Measurements from ENCODE around the gene HSPBP1. TPM values are rescaled to one million over a fixed set of nuclear protein-coding genes. Genes with fewer than 3 reads are reported as not detected.

Gene HSPBP1
- total and polyA plus RNA-seq, 9 of the 15 experiments (the other 6 are each of a cell fraction or from before 2014, with no cell fraction given): 0.83 to 81.3 (median 21.8) TPM

- TF ChIP-seq TSHZ1 (CRISPR knock-in tag; IDR thresholded peaks at IDR 0.05): no peak
- TF ChIP-seq MECOM (CRISPR knock-in tag; IDR thresholded peaks at IDR 0.05): no peak
- no peak for TF ChIP-seq E2F5 (CRISPR knock-in tag; IDR thresholded peaks at IDR 0.05)
- peak; percentile 100 for TF ChIP-seq NKRF (IDR thresholded peaks at IDR 0.05; ENCODE audit: borderline replicate concordance)
- TF ChIP-seq PHB (CRISPR knock-in tag; IDR thresholded peaks at IDR 0.05): no peak
- TF ChIP-seq VEZF1 (CRISPR knock-in tag; IDR thresholded peaks at IDR 0.05): peak; percentile 94
- no peak for TF ChIP-seq FOXP1 (CRISPR knock-in tag; IDR thresholded peaks at IDR 0.05)
- TF ChIP-seq MTA3 (IDR thresholded peaks at IDR 0.05; ENCODE audit: borderline replicate concordance): peak; percentile 55; the same call in 1 of the 2 replicates
- TF ChIP-seq TRIM25 (IDR thresholded peaks at IDR 0.05; ENCODE audit: borderline replicate concordance): no peak
- TF ChIP-seq SAP30 (IDR thresholded peaks at IDR 0.05; ENCODE audit: borderline replicate concordance, insufficient read depth, low read depth, low read length, poor library complexity, severe bottlenecking): peak; percentile 97
- 0 out of 2 replicates have a peak, but pooled peaks have one; percentile 36 for TF ChIP-seq LARP7 (IDR thresholded peaks at IDR 0.05)
- no peak for TF ChIP-seq STAT5A (IDR thresholded peaks at IDR 0.05; ENCODE audit: borderline replicate concordance, low read length)
- TF ChIP-seq TRIM24 (IDR thresholded peaks at IDR 0.05): peak in 1 of 2 experiments; percentile 78; a peak in 2 of 4 replicates
- TF ChIP-seq MED1 (CRISPR knock-in tag; IDR thresholded peaks at IDR 0.05; ENCODE audit: borderline replicate concordance): no peak
- no peak for TF ChIP-seq HMBOX1 (IDR thresholded peaks at IDR 0.05)
Observed at GRCh38 chr19:55279770-55280643, at the start of gene HSPBP1 (continued).
